H1 (cell line): ENCODE data around the gene SEMA5B. TPM values are rescaled to one million over a fixed set of nuclear protein-coding genes. Genes with fewer than 3 reads are reported as not detected.

ENCODE experiments used
- CTCF ChIA-PET: fragments of 300-600 bp; sonication (Branson Sonifier 250); formaldehyde crosslinking; loops from one replicate; lab custom pipeline; 2021; ENCODE audit not compliant: partially characterized antibody; lab: Charles Lee
- POLR2A ChIA-PET: fragments of 300-600 bp; sonication (Branson Sonifier 250); formaldehyde crosslinking; loops from one replicate; lab custom pipeline; 2021; ENCODE audit warnings: inconsistent platforms; ENCODE audit not compliant: partially characterized antibody; lab: Charles Lee
- DNase-seq, 2 experiments: peaks; one replicate each; pipeline versions ENCODE4 v3.0.0 to v3.0.0-alpha.2; 2010 to 2022; ENCODE audit warnings: low spot score in 2 of 2, low read depth in 1 of 2, mixed read lengths in 1 of 2
- FAIRE-seq: peaks from 2 replicates; lab custom pipeline; 2011; peaks lifted over from hg19 to GRCh38; lab: Jason Lieb, UNC
- H2AFZ ChIP-seq: 2 replicates; pipeline ENCODE4 v1.8.1; 2012; ENCODE audit warnings: low read length, inconsistent platforms
- H2AK5ac ChIP-seq: 2 replicates; pipeline ENCODE4 v1.6.1; 2013; ENCODE audit warnings: low read depth, low read length
- H2BK120ac ChIP-seq: replicated peaks from 2 replicates; pipeline ENCODE3; 2013; ENCODE audit warnings: low read depth, low read length, inconsistent platforms
- H2BK12ac ChIP-seq: 2 replicates; pipeline ENCODE4 v1.6.1; 2013; ENCODE audit warnings: low read depth, low read length
- H2BK15ac ChIP-seq: 2 replicates; pipeline ENCODE4 v1.6.1; 2013; ENCODE audit warnings: low read length
- H2BK20ac ChIP-seq: 2 replicates; pipeline ENCODE4 v1.6.1; 2013; ENCODE audit warnings: low read length
- H2BK5ac ChIP-seq: 2 replicates; pipeline ENCODE4 v1.6.1; 2013; ENCODE audit warnings: low read depth, low read length
- H3K14ac ChIP-seq: 2 replicates; pipeline ENCODE4 v1.6.1; 2013; ENCODE audit warnings: inconsistent platforms; ENCODE audit not compliant: insufficient read length
- H3K18ac ChIP-seq: 2 replicates; pipeline ENCODE4 v1.6.1; 2013; ENCODE audit warnings: low read length; ENCODE audit errors: extremely low read depth
- H3K23ac ChIP-seq: 2 replicates; pipeline ENCODE4 v1.6.1; 2013; ENCODE audit warnings: inconsistent platforms; ENCODE audit not compliant: insufficient read length
- H3K23me2 ChIP-seq: 2 replicates; pipeline ENCODE4 v1.6.1; 2013; ENCODE audit warnings: low read depth, low read length
- H3K27ac ChIP-seq: 2 replicates; pipeline ENCODE4 v1.6.1; 2011; ENCODE audit warnings: low read depth, low read length, inconsistent platforms
- H3K27me3 ChIP-seq, 4 experiments: replicated peaks in 1 of 4; 1 replicate in 1 of 4; 2 replicates in 3 of 4; pipeline versions ENCODE4 v1.6.1 to v1.8.1; 2011 to 2013; ENCODE audit warnings: low read length in 3 of 4, mild to moderate bottlenecking in 3 of 4, inconsistent platforms in 2 of 4, mixed read lengths in 2 of 4, moderate library complexity in 1 of 4; ENCODE audit not compliant: control insufficient read depth in 3 of 4, insufficient read depth in 3 of 4; ENCODE audit errors: extremely low read depth in 1 of 4
- H3K36me3 ChIP-seq, 4 experiments: 2 replicates each; pipeline versions ENCODE4 v1.6.1 to v1.8.1; 2011 to 2013; ENCODE audit warnings: mild to moderate bottlenecking in 4 of 4, low read length in 3 of 4, moderate library complexity in 2 of 4, control low read depth in 1 of 4, inconsistent platforms in 1 of 4; ENCODE audit not compliant: insufficient read depth in 4 of 4, control insufficient read depth in 2 of 4
- H3K4ac ChIP-seq: replicated peaks from 2 replicates; pipeline ENCODE3; 2013; ENCODE audit warnings: low read length, low read depth, mixed read lengths, inconsistent platforms; ENCODE audit not compliant: insufficient read length
- H3K4me1 ChIP-seq, 4 experiments: replicated peaks in 1 of 4; 1 replicate in 1 of 4; 2 replicates in 3 of 4; pipeline versions ENCODE4 v1.6.1 to v1.8.1; 2011 to 2013; ENCODE audit warnings: low read length in 3 of 4, inconsistent platforms in 2 of 4, mixed read lengths in 1 of 4; ENCODE audit not compliant: insufficient read depth in 4 of 4, control insufficient read depth in 3 of 4
- H3K4me2 ChIP-seq, 2 experiments: 2 replicates each; pipeline versions ENCODE4 v1.6.1 to v1.8.1; 2011 to 2013; ENCODE audit warnings: low read depth in 2 of 2, low read length in 2 of 2, control low read depth in 1 of 2, inconsistent platforms in 1 of 2, mild to moderate bottlenecking in 1 of 2; ENCODE audit not compliant: insufficient read depth in 1 of 2
- H3K4me3 ChIP-seq, 4 experiments: fragments of 200-600, 300-600 bp in 1 of 4; sonication (generic), shearing (Covaris generic), sonication (Bioruptor Twin) in 1 of 4; 2 replicates each; pipeline versions ENCODE4 v1.5.1 to v1.8.1; 2011 to 2016; ENCODE audit warnings: low read length in 4 of 4, low read depth in 3 of 4, control low read depth in 2 of 4, inconsistent platforms in 2 of 4, mild to moderate bottlenecking in 2 of 4, mixed read lengths in 1 of 4, moderate library complexity in 1 of 4; ENCODE audit not compliant: insufficient read depth in 2 of 4; ENCODE audit errors: extremely low read depth in 1 of 4
- H3K56ac ChIP-seq: replicated peaks from 2 replicates; pipeline ENCODE3; 2013; ENCODE audit warnings: low read depth, mild to moderate bottlenecking, mixed read lengths, low read length, inconsistent platforms; ENCODE audit not compliant: insufficient read length
- H3K79me1 ChIP-seq: 2 replicates; pipeline ENCODE4 v1.6.1; 2013; ENCODE audit warnings: low read depth, low read length, control low read depth
- H3K79me2 ChIP-seq, 2 experiments: 2 replicates each; pipeline versions ENCODE4 v1.6.1 to v1.8.1; 2012 to 2013; ENCODE audit warnings: low read length in 2 of 2, mild to moderate bottlenecking in 2 of 2, inconsistent platforms in 1 of 2; ENCODE audit not compliant: insufficient read depth in 2 of 2, control insufficient read depth in 1 of 2
- H3K9ac ChIP-seq, 4 experiments: replicated peaks in 1 of 4; 1 replicate in 1 of 4; 2 replicates in 3 of 4; pipeline versions ENCODE4 v1.6.1 to v1.8.1; 2011 to 2013; ENCODE audit warnings: low read depth in 3 of 4, low read length in 3 of 4, control low read depth in 2 of 4, mild to moderate bottlenecking in 2 of 4, moderate library complexity in 2 of 4, inconsistent platforms in 1 of 4; ENCODE audit errors: extremely low read depth in 1 of 4
- H3K9me3 ChIP-seq, 2 experiments: 2 replicates each; pipeline versions ENCODE4 v1.6.1 to v1.8.1; 2012 to 2013; ENCODE audit warnings: mild to moderate bottlenecking in 2 of 2, moderate library complexity in 2 of 2, control low read depth in 1 of 2, inconsistent platforms in 1 of 2, low read depth in 1 of 2, low read length in 1 of 2, mixed read lengths in 1 of 2; ENCODE audit not compliant: insufficient read depth in 2 of 2
- H4K20me1 ChIP-seq, 2 experiments: replicated peaks in 1 of 2; 2 replicates each; pipeline versions ENCODE3 to v1.8.1; 2011 to 2013; ENCODE audit warnings: inconsistent platforms in 2 of 2, low read length in 2 of 2, mild to moderate bottlenecking in 1 of 2; ENCODE audit not compliant: insufficient read depth in 2 of 2, control insufficient read depth in 1 of 2
- H4K5ac ChIP-seq: 2 replicates; pipeline ENCODE4 v1.6.1; 2013; ENCODE audit warnings: low read length, low read depth, mixed read lengths, inconsistent platforms; ENCODE audit not compliant: insufficient read length
- H4K8ac ChIP-seq: 2 replicates; pipeline ENCODE4 v1.8.0; 2013; ENCODE audit warnings: mild to moderate bottlenecking, moderate library complexity, low read length, inconsistent platforms; ENCODE audit not compliant: insufficient read depth; ENCODE audit errors: extremely low read depth
- H4K91ac ChIP-seq: replicated peaks from 2 replicates; pipeline ENCODE3; 2013; ENCODE audit warnings: low read length, mixed read lengths, inconsistent platforms; ENCODE audit not compliant: insufficient read length
- CBX5 ChIP-seq: fragments of 300-800, 300-1000 bp; sonication (generic); IDR thresholded peaks from 2 replicates; pipeline ENCODE4 v1.7.1; 2016; ENCODE audit warnings: antibody characterized with exemption, low read length, low read depth
- CTCF ChIP-seq, 3 experiments: IDR thresholded peaks; 1 replicate in 2 of 3; 2 replicates in 1 of 3; pipeline versions ENCODE4 v1.5.1 to v1.6.1; 2011; ENCODE audit warnings: low read length in 3 of 3, mild to moderate bottlenecking in 3 of 3, inconsistent platforms in 2 of 3, low read depth in 1 of 3, moderate library complexity in 1 of 3; ENCODE audit not compliant: insufficient read depth in 1 of 3; ENCODE audit errors: control extremely low read depth in 1 of 3
- FOSL1 ChIP-seq: IDR thresholded peaks from 2 replicates; pipeline ENCODE4 v1.6.1; 2011; ENCODE audit warnings: mild to moderate bottlenecking, low read depth, low read length, moderate library complexity; ENCODE audit not compliant: insufficient read depth
- HDAC2 ChIP-seq, 2 experiments: fragments of 300-600 bp in 1 of 2; sonication (generic) in 1 of 2; IDR thresholded peaks; 2 replicates each; pipeline ENCODE4 v1.6.1; 2011 to 2012; ENCODE audit warnings: low read depth in 2 of 2, low read length in 2 of 2, mild to moderate bottlenecking in 2 of 2, moderate library complexity in 2 of 2, borderline replicate concordance in 1 of 2, inconsistent platforms in 1 of 2
- MAX ChIP-seq: IDR thresholded peaks from 2 replicates; pipeline ENCODE4 v1.6.1; 2012; ENCODE audit warnings: inconsistent platforms
- RAD21 ChIP-seq, 2 experiments: IDR thresholded peaks in 1 of 2; conservative IDR thresholded peaks in 1 of 2; 2 replicates each; pipeline ENCODE4 v1.6.1; 2011; ENCODE audit warnings: low read depth in 2 of 2, low read length in 2 of 2, improper control_type of control experiment in 1 of 2, inconsistent platforms in 1 of 2, mild to moderate bottlenecking in 1 of 2, moderate library complexity in 1 of 2
- RFX5 ChIP-seq: IDR thresholded peaks from 2 replicates; pipeline ENCODE4 v1.6.1; 2011; ENCODE audit warnings: low read depth, low read length, improper control_type of control experiment, borderline replicate concordance
- SIRT6 ChIP-seq: IDR thresholded peaks from one replicate; pipeline ENCODE4 v1.7.1; 2012; ENCODE audit warnings: low read length, inconsistent platforms
- TAF1 ChIP-seq: IDR thresholded peaks from 2 replicates; pipeline ENCODE4 v1.6.1; 2011; ENCODE audit warnings: mild to moderate bottlenecking, low read depth, low read length
- WGBS, 2 experiments: shearing (Covaris generic) in 1 of 2; methylation state at CpG; one replicate each; pipeline versions ENCODE4 v1.1.6 to v1.1.7; 2013 to 2015; ENCODE audit warnings: low lambda C conversion rate in 2 of 2, mixed read lengths in 2 of 2, inconsistent platforms in 1 of 2, low coverage in 1 of 2, missing lambda C conversion rate in 1 of 2; ENCODE audit not compliant: insufficient replicate concordance in 2 of 2, insufficient coverage in 1 of 2, insufficient read length in 1 of 2; ENCODE audit errors: extremely low coverage in 1 of 2, missing lambda C conversion rate in 1 of 2; 5-methylcytosine and 5-hydroxymethylcytosine counted together
- polyA plus RNA-seq, 7 experiments: library from polyadenylated mRNA; depleted of rRNA in 3 of 7; stranded (reverse) in 5 of 7; unstranded in 2 of 7; fragments of >200 nt in 5 of 7; fragments of 200-250 nt in 2 of 7; gene quantifications; 1 replicate in 5 of 7; 2 replicates in 1 of 7; 4 replicates in 1 of 7; pipeline versions ENCODE4 v1.2.1 to v1.2.3, GENCODE V29; 2011 to 2013; ENCODE audit warnings: missing spikeins in 2 of 7, mixed read lengths in 2 of 7
- total RNA-seq: library from RNA; stranded (reverse); fragmentation: NEBNext Ultra II Directional; extraction: Animal tissue kit (Norgen Biotek cat#: 25700); gene quantifications from 2 replicates; pipeline ENCODE4 v1.2.1, GENCODE V29; 2021

The SEMA5B gene
- total and polyA plus RNA-seq, 2 of the 8 experiments (the other 6 are each of a cell fraction or from before 2014, with no cell fraction given) = 13.1 to 22.4 TPM

GRCh38 chr3:122948408-122948807 lies 79.2 kb downstream of the SEMA5B start:
- CTCF ChIA-PET = interaction anchor here (0.6 to 5.3 kb wide), 17 partner anchors 9 to 200 kb away, joined by 3 to 52 read pairs (median 4); partner anchors contain the start of gene SEMA5B
- FAIRE-seq = no peak
- TF ChIP-seq FOSL1 = no peak
- no peak for TF ChIP-seq CBX5
- peak; percentile 48 to 50 (median 49) for TF ChIP-seq CTCF (IDR thresholded peaks at IDR 0.05; ENCODE audit: control extremely low read depth in 1 of 3, insufficient read depth in 1 of 3, low read depth in 1 of 3, low read length in 3 of 3)
- no peak for TF ChIP-seq RFX5
- peak; percentile 58 to 68 for TF ChIP-seq RAD21 (IDR thresholded peaks at IDR 0.05 in 1 of 2, conservative IDR thresholded peaks at IDR 0.05 in 1 of 2; ENCODE audit: low read depth in 2 of 2, low read length in 2 of 2)
- TF ChIP-seq MAX = no peak
- no peak for TF ChIP-seq TAF1
- no peak for TF ChIP-seq SIRT6
- TF ChIP-seq HDAC2 (IDR thresholded peaks at IDR 0.05; ENCODE audit: borderline replicate concordance in 1 of 2, low read depth in 2 of 2, low read length in 2 of 2) = no peak

More at GRCh38 chr3:122948408-122948807, 79.2 kb downstream of the SEMA5B start:
- H3K27ac ChIP-seq = no peak overlapping the region
- H3K79me1 ChIP-seq = no peaks in the 10 kb centered on the region
- no peak overlapping the region for H3K23ac ChIP-seq
- H3K9me3 ChIP-seq = no peaks in the 10 kb centered on the region
- H3K36me3 ChIP-seq = no peaks in the 10 kb centered on the region
- no peak overlapping the region for H2BK15ac ChIP-seq
- no peak overlapping the region for H3K9ac ChIP-seq
- POLR2A ChIA-PET = no interaction called here
- H3K4me1 ChIP-seq = peaks cover 0 to 14% (median 6%) of the 10 kb centered on the region in 4 experiments; a peak in 6 of 7 replicates
- peak overlapping the region; percentile 30 for H4K91ac ChIP-seq
- H4K20me1 ChIP-seq = peaks cover 0 to 6% of the 10 kb centered on the region in 2 experiments
- H3K4ac ChIP-seq = no peak overlapping the region
- H2BK12ac ChIP-seq = no peak overlapping the region
- no peak overlapping the region for H3K56ac ChIP-seq
- H3K4me2 ChIP-seq = no peak overlapping the region
- no peak overlapping the region for H3K18ac ChIP-seq
- no peak overlapping the region for H2AK5ac ChIP-seq
- H4K8ac ChIP-seq = no peak overlapping the region
- H3K14ac ChIP-seq = no peak overlapping the region
- 0 out of 2 replicates have a peak overlapping the region, but pooled peaks have one; percentile 48 for H2BK20ac ChIP-seq
- no peak overlapping the region for H3K4me3 ChIP-seq
- no peak overlapping the region for H4K5ac ChIP-seq
- no peaks in the 10 kb centered on the region for H3K23me2 ChIP-seq
- peak in 1 of 2 experiments; percentile 17 for DNase-seq
- WGBS, 2 experiments = 74% methylated on average over 7 of the region's 7 CpGs; no CpG with 5 or more reads in 1 of the 2 experiments
- no peak overlapping the region for H2BK120ac ChIP-seq
- H2AFZ ChIP-seq = no peak overlapping the region
- no peaks in the 10 kb centered on the region; a peak in 3 of 7 replicates for H3K27me3 ChIP-seq
- H3K79me2 ChIP-seq = no peaks in the 10 kb centered on the region
- H2BK5ac ChIP-seq = peak overlapping the region; percentile 56; the same call in 1 of the 2 replicates
